Lung (tissue), 12 donors: ENCODE data around the gene OXSR1. TPM values are rescaled to one million over a fixed set of nuclear protein-coding genes. Genes with fewer than 3 reads are reported as not detected.
"Not testable (repeated sequence)": the region's sequence is repeated elsewhere in the genome, so short reads cannot be mapped to it uniquely, and the experiment has no call there.

Experiments
- ATAC-seq: fragments of 200-7000 bp; cut with Tn5 transposase; one replicate; pipeline ENCODE4 v1.9.1; 2020; ENCODE audit warnings: moderate number of reproducible peaks; ENCODE audit not compliant: insufficient read depth, low FRiP score
- DNase-seq, 3 donors: peaks; one replicate each; pipeline ENCODE4 v3.0.0-alpha.2; 2013 to 2017
- H3K27ac ChIP-seq, 2 donors: one replicate each; pipeline ENCODE4 v1.5.1; 2013; ENCODE audit warnings: mild to moderate bottlenecking in 2 of 2, moderate library complexity in 2 of 2, control low read depth in 1 of 2, inconsistent platforms in 1 of 2, low read depth in 1 of 2, low read length in 1 of 2
- H3K27me3 ChIP-seq, 3 donors: one replicate each; pipeline ENCODE4 v1.5.1; 2013; ENCODE audit warnings: low read length in 2 of 3; ENCODE audit not compliant: control insufficient read depth in 3 of 3, insufficient read depth in 3 of 3
- H3K36me3 ChIP-seq, 4 donors: one replicate each; pipeline ENCODE4 v1.5.1; 2013; ENCODE audit warnings: low read length in 4 of 4, mild to moderate bottlenecking in 1 of 4, moderate library complexity in 1 of 4; ENCODE audit not compliant: control insufficient read depth in 4 of 4, insufficient read depth in 4 of 4
- H3K4me1 ChIP-seq, 5 donors: one replicate each; pipeline ENCODE4 v1.5.1; 2013; ENCODE audit warnings: low read length in 5 of 5, mild to moderate bottlenecking in 2 of 5, moderate library complexity in 1 of 5; ENCODE audit not compliant: control insufficient read depth in 5 of 5, insufficient read depth in 5 of 5
- H3K4me3 ChIP-seq: one replicate; pipeline ENCODE4 v1.5.1; 2013; ENCODE audit warnings: mild to moderate bottlenecking, control low read depth, moderate library complexity
- H3K9ac ChIP-seq, 2 donors: one replicate each; pipeline ENCODE4 v1.5.1; 2013; ENCODE audit warnings: low read length in 2 of 2, control low read depth in 1 of 2; ENCODE audit not compliant: insufficient read depth in 1 of 2
- H3K9me3 ChIP-seq, 4 donors: one replicate each; pipeline ENCODE4 v1.5.1; 2013; ENCODE audit warnings: low read length in 3 of 4, mild to moderate bottlenecking in 1 of 4, moderate library complexity in 1 of 4; ENCODE audit not compliant: control insufficient read depth in 4 of 4, insufficient read depth in 3 of 4
- WGBS, 2 donors: extraction: QIAGEN DNeasy Blood & Tissue Kit; methylation state at CpG; one replicate each; pipeline ENCODE4 v1.1.7; 2013; 5-methylcytosine and 5-hydroxymethylcytosine counted together
- polyA plus RNA-seq, 2 donors: library from polyadenylated mRNA; stranded (reverse); fragments of 200-250 nt; gene quantifications; one replicate each; pipeline ENCODE4 v1.2.1, GENCODE V29; 2013
- total RNA-seq, 2 donors: library from RNA; depleted of rRNA in 1 of 2; stranded (reverse); fragments of >200 nt in 1 of 2; gene quantifications; one replicate each; pipeline ENCODE4 v1.2.1, GENCODE V29; 2014 to 2021
- TF ChIP-seq, protein P1 (sequence below): IDR thresholded peaks from 2 replicates; pipeline ENCODE4 v1.5.1; 2012; ENCODE audit warnings: mild to moderate bottlenecking; ENCODE audit errors: control extremely low read depth, extremely low read depth
- donor health status: control.
- donor health status: control.
- donor health status: Bipolar disorder and iron deficiency.
- donor health status: healthy.
- donor health status: DM: yes; HTN: yes; CAD: no.

OXSR1 gene
- total and polyA plus RNA-seq, 4 donors: 11.9 to 38.9 (median 24.9) TPM

DNA sequence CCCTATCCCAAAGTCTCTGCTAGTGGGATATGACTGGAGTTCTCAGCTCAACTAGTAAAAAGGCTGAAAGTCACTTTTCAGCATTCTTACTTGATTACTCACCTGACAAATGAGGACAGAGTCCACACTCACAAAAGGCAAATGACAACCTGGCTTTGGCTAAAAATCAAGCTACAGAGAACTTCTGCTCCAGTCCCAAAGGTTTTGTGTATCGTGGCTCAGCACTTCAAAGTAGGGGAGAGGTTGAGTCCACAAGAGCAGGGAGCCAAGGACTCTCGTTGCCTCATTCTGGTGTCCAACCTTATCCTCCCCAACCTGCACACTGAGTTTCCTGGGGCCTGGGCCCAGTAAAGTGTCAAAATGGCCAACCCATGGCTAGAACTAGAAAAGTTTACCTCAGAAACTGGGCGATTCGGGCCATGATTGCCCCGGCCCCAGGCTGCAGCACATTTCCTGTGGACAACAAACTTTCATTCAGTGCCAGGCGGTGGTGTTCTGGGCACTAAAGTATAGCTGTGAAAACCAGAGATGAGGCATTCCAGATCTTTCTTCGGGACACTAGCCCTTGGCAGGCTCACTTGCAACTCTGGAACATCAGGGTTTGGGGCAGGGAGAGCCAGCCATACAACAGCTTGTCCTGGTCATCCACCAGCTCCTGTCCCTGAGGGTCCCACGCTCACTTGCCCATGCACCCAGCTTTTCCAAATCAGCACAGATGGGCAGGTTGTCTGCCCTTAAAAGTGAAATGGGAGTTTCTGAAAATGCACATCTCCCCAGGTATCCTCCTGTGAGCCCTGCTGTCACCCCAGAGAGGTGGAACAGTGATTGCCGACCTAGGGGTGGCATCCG lies 31.6 kb upstream of the OXSR1 start:
- no peaks in the 10 kb centered on the region for H3K9me3 ChIP-seq
- H3K27ac ChIP-seq: peak overlapping the region in 1 of 2 donors; percentile 58
- ATAC-seq: no peak
- peaks cover 0 to 26% (median 5%) of the 10 kb centered on the region in 5 donors for H3K4me1 ChIP-seq
- TF ChIP-seq, protein P1, sequence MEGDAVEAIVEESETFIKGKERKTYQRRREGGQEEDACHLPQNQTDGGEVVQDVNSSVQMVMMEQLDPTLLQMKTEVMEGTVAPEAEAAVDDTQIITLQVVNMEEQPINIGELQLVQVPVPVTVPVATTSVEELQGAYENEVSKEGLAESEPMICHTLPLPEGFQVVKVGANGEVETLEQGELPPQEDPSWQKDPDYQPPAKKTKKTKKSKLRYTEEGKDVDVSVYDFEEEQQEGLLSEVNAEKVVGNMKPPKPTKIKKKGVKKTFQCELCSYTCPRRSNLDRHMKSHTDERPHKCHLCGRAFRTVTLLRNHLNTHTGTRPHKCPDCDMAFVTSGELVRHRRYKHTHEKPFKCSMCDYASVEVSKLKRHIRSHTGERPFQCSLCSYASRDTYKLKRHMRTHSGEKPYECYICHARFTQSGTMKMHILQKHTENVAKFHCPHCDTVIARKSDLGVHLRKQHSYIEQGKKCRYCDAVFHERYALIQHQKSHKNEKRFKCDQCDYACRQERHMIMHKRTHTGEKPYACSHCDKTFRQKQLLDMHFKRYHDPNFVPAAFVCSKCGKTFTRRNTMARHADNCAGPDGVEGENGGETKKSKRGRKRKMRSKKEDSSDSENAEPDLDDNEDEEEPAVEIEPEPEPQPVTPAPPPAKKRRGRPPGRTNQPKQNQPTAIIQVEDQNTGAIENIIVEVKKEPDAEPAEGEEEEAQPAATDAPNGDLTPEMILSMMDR: no peak
- H3K27me3 ChIP-seq: no peaks in the 10 kb centered on the region
- 87 to 89% methylated on average over 10 of the region's 10 CpGs for WGBS, 2 donors
- DNase-seq: peak in 1 of 3 donors; percentile 24
- no peak overlapping the region for H3K9ac ChIP-seq
- no peak overlapping the region for H3K4me3 ChIP-seq
- H3K36me3 ChIP-seq: peaks cover 0 to 34% (median 28%) of the 10 kb centered on the region in 4 donors

DNA sequence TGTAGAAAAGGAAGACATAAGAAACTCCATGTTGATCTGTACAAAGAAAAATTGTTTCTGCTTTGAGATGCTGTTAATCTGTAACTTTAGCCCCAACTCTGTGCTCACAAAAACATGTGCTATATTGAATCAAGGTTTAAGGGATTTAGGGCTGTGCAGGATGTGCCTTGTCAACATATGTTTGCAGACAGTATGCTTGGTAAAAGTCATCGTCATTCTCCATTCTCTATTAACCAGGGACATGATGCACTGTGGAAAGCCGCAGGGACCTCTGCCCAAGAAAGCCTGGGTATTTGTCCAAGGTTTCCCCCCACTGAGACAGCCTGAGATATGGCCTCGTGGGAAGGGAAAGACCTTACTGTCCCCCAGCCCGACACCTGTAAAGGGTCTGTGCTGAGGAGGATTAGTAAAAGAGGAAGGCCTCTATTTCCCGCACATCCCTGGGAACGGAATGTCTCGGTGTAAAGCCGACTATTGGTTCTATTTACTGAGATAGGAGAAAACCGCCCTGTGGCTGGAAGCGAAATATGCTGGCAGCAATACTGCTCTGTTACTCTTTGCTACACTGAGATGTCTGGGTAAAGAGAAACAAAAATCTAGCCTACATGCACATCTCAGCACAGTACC lies 30.7 kb upstream of the OXSR1 start:
- H3K4me1 ChIP-seq: peaks cover 0 to 27% (median 9%) of the 10 kb centered on the region in 5 donors
- ATAC-seq: not testable (repeated sequence)

DNA sequence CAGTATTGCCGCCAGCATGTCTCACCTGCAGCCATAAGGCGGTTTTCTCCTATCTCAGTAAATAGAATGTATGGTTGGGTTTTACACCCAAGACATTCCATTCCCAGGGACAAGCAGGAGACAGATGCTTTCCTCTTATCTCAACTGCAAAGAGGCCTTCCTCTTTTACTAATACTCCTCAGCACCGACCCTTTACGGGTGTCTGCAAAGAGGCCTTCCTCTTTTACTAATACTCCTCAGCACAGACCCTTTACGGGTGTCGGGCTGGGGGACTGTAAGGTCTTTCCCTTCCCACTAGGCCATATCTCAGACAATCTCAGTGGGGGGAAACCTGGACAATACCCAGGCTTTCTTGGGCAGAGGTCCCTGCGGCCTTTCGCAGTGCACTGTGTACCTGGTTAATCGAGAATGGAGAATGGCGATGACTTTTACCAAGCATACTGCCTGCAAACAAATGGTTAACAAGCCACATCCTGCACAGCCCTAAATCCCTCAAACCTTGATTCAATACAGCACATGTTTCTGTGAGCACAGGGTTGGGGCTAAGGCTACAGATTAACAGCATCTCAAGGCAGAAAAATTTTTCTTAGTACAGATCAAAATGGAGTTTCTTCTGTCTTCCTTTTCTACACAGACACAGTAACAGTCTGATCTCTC lies 29.6 kb upstream of the OXSR1 start:
- H3K9me3 ChIP-seq, H3K27me3 ChIP-seq, DNase-seq, ATAC-seq: not testable (repeated sequence)
- Histone ChIP-seq H3K36me3 (peaks cover 0 to 25% (median 21%) of the 10 kb centered on the region in 4 donors), H3K4me1 (peaks cover 0 to 36% (median 15%) of the 10 kb centered on the region in 5 donors), H3K9ac (peak overlapping the region; percentile 66 to 72), H3K27ac (peak overlapping the region in 1 of 2 donors; percentile 93), H3K4me3 (peak overlapping the region; percentile 96)
- 31 to 49% methylated on average over 10 of the region's 10 CpGs for WGBS, 2 donors

More for the DNA sequence above, 30.7 kb upstream of the OXSR1 start:
- H3K4me3 ChIP-seq, DNase-seq, H3K9ac ChIP-seq, H3K27ac ChIP-seq, H3K9me3 ChIP-seq, H3K27me3 ChIP-seq: not testable (repeated sequence)
- WGBS, 2 donors: 90 to 92% methylated on average over 10 of the region's 10 CpGs
- peaks cover 0 to 27% (median 22%) of the 10 kb centered on the region in 4 donors for H3K36me3 ChIP-seq

DNA sequence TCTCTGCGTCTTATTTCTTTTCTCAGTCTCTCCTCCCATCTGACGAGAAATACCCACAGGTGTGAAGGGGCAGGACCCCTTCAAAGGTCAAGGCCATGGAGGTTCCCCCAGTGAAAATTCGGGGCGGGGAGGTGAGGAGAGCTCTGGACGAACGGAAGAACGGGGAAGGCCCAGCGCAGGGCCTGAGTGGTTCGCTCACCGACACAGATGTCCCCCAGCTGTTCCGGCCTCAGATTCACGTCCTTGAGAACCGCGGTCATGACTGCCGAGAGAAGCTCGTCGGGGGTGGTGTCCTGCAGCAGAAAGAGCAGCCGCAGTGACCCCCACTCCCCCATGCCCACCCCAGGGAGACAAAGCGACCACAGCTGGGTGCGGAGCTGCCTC lies 29.0 kb upstream of the OXSR1 start:
- WGBS, 2 donors: 0 to 1% methylated on average over 19 to 20 of the region's 20 CpGs
- Histone ChIP-seq H3K9ac (peak overlapping the region; percentile 66 to 72), H3K4me3 (peak overlapping the region; percentile 96), H3K27ac (peak overlapping the region; percentile 80 to 93), H3K9me3 (no peaks in the 10 kb centered on the region), H3K27me3 (no peaks in the 10 kb centered on the region), H3K4me1 (peaks cover 0 to 36% (median 15%) of the 10 kb centered on the region in 5 donors), H3K36me3 (peaks cover 0 to 25% (median 18%) of the 10 kb centered on the region in 4 donors)
- ATAC-seq: no peak
- DNase-seq: peak; percentile 50 to 56 (median 53)
- TF ChIP-seq, protein P1: no peak
